Measurements from ENCODE around the gene SLC6A7.
A peak's percentile ranks its signal among the peaks of the same experiment; 100 is the strongest.

Gene SLC6A7

DNA sequence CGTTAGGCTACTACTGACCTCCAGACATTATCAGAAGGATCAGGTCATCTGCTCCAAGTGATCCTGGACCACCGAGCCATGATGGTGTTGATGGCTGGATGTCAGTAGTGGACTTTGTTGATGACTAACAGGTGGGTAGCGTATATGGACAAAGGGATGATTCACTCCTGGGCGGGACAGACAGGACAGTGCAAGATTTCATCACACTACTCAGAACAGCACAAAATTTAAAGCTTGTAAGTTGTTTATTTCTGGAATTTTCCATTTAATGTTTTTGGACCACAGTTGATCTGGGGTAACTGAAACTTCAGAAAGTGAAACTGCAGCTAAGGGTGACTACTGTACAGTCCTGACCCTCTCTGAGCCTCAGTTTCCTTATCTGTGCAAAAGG lies 46.9 kb upstream of the SLC6A7 start:
- H3K4ac ChIP-seq (ENCODE audit: low read depth, low read length): peak overlapping the region; percentile 75
- H3K9ac ChIP-seq (ENCODE audit: low read length): no peak overlapping the region
- peak overlapping the region; percentile 95 for H2BK5ac ChIP-seq (ENCODE audit: low read depth, low read length, poor library complexity)
- peak overlapping the region; percentile 68 for H4K8ac ChIP-seq (ENCODE audit: low read depth, low read length)
- peak overlapping the region; percentile 74 for H2BK12ac ChIP-seq (ENCODE audit: low read length)
- no peak overlapping the region for H2AK5ac ChIP-seq (ENCODE audit: low read length)
- no peak overlapping the region for H4K12ac ChIP-seq (ENCODE audit: low read depth, low read length)
- peaks cover 63% of the 10 kb centered on the region for H3K79me1 ChIP-seq (ENCODE audit: low read length)
- peaks cover 34% of the 10 kb centered on the region for H3K79me2 ChIP-seq (ENCODE audit: control insufficient read depth, insufficient read depth, low read length, poor library complexity)
- H2AFZ ChIP-seq (ENCODE audit: insufficient read depth, low read length, poor library complexity): no peak overlapping the region
- H3K27me3 ChIP-seq (ENCODE audit: insufficient read depth, low read length): no peaks in the 10 kb centered on the region
- WGBS (ENCODE audit: extremely low coverage, insufficient coverage, insufficient read length): no CpG with 5 or more reads among the region's 4 CpGs
- H4K91ac ChIP-seq (ENCODE audit: low read depth, low read length): peak overlapping the region; percentile 98
- H3K27ac ChIP-seq (ENCODE audit: low read depth, low read length): peak overlapping the region; percentile 98
- H3K9me3 ChIP-seq (ENCODE audit: insufficient read depth, low read depth, low read length): no peaks in the 10 kb centered on the region
- H3K36me3 ChIP-seq (ENCODE audit: control insufficient read depth in 1 of 2, insufficient read depth in 2 of 2, low read length in 2 of 2): peaks cover 4 to 6% of the 10 kb centered on the region in 2 experiments
- H3K4me3 ChIP-seq (ENCODE audit: low read depth, low read length): no peak overlapping the region
- peaks cover 51 to 67% of the 10 kb centered on the region in 2 experiments for H3K4me1 ChIP-seq (ENCODE audit: control insufficient read depth in 1 of 2, insufficient read depth in 2 of 2, low read length in 2 of 2)
- peak overlapping the region; percentile 98 for H2BK120ac ChIP-seq (ENCODE audit: insufficient read depth, low read length, poor library complexity)
- H3K23ac ChIP-seq (ENCODE audit: low read length): no peak overlapping the region
- peak; percentile 96 to 97 for DNase-seq
- peak overlapping the region; percentile 74 for H3K14ac ChIP-seq (ENCODE audit: low read length)
- H3K18ac ChIP-seq (ENCODE audit: low read length): peak overlapping the region; percentile 68
- H3K4me2 ChIP-seq (ENCODE audit: low read length): peak overlapping the region; percentile 25

DNA sequence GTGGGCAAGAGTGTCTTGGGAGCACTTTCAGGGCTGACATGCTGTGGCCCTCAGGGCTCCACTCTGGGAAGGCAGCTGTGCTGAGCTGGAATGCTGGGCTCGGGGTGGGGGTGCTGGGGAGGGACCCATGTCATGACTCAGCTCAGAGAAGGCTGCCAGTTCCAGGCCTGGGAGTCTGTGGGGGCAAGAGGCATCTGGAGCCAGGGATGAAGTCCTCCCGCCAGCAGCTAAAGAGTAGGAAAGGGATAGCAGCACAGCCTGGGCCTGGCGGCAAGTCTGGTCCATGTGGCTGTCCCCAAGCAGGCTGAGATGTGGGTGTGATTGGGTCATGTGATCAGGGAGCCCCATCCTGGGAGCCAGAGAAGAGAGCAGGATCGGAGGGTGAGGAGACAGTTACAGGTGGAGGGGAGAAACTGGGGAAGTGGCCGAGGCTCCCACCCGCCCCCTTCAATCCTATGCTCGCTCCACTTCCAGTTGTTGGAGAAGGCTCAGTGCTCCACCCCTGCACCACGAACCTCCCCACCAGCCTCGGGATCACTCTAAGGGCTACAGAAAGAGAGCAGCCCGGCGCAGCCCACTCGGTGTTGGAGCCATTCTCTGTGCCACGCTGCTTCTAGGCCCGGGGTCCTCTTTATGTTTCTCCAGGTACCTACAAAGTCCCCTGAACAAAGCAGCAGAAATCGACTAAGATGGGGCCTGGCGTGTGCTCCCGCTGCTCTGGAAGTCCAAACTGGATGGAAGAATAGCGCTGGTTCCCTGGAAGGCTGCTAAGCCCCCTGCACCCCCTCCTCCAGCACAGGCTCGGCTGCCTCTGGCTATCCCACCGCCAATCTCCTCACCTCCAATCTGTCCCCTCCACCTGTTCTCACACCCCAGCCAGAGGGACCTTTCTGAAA lies 46.3 kb upstream of the SLC6A7 start:
- peak overlapping the region; percentile 25 for H3K4me2 ChIP-seq (ENCODE audit: low read length)
- H3K4me3 ChIP-seq (ENCODE audit: low read depth, low read length): no peak overlapping the region
- DNase-seq: peak; percentile 82 to 88
- no CpG with 5 or more reads among the region's 20 CpGs for WGBS (ENCODE audit: extremely low coverage, insufficient coverage, insufficient read length)
- H3K79me2 ChIP-seq (ENCODE audit: control insufficient read depth, insufficient read depth, low read length, poor library complexity): peaks cover 28% of the 10 kb centered on the region
- peak overlapping the region; percentile 98 for H3K27ac ChIP-seq (ENCODE audit: low read depth, low read length)
- H3K4ac ChIP-seq (ENCODE audit: low read depth, low read length): peak overlapping the region; percentile 89
- peak overlapping the region; percentile 94 for H2AK5ac ChIP-seq (ENCODE audit: low read length)
- peak overlapping the region; percentile 98 for H2BK120ac ChIP-seq (ENCODE audit: insufficient read depth, low read length, poor library complexity)
- peak overlapping the region; percentile 55 for H4K12ac ChIP-seq (ENCODE audit: low read depth, low read length)
- H3K14ac ChIP-seq (ENCODE audit: low read length): peak overlapping the region; percentile 94
- H4K8ac ChIP-seq (ENCODE audit: low read depth, low read length): peak overlapping the region; percentile 95
- peaks cover 44 to 60% of the 10 kb centered on the region in 2 experiments for H3K4me1 ChIP-seq (ENCODE audit: control insufficient read depth in 1 of 2, insufficient read depth in 2 of 2, low read length in 2 of 2)
- peak overlapping the region; percentile 95 for H2BK5ac ChIP-seq (ENCODE audit: low read depth, low read length, poor library complexity)
- H3K23ac ChIP-seq (ENCODE audit: low read length): no peak overlapping the region
- no peaks in the 10 kb centered on the region for H3K9me3 ChIP-seq (ENCODE audit: insufficient read depth, low read depth, low read length)
- H3K36me3 ChIP-seq (ENCODE audit: control insufficient read depth in 1 of 2, insufficient read depth in 2 of 2, low read length in 2 of 2): peaks cover 10% of the 10 kb centered on the region in 2 experiments
- peak overlapping the region; percentile 88 for H3K18ac ChIP-seq (ENCODE audit: low read length)
- no peaks in the 10 kb centered on the region for H3K27me3 ChIP-seq (ENCODE audit: insufficient read depth, low read length)
- peak overlapping the region; percentile 35 for H2AFZ ChIP-seq (ENCODE audit: insufficient read depth, low read length, poor library complexity)
- peaks cover 56% of the 10 kb centered on the region for H3K79me1 ChIP-seq (ENCODE audit: low read length)
- H2BK12ac ChIP-seq (ENCODE audit: low read length): peak overlapping the region; percentile 74
- peak overlapping the region; percentile 19 for H3K9ac ChIP-seq (ENCODE audit: low read length)
- peak overlapping the region; percentile 98 for H4K91ac ChIP-seq (ENCODE audit: low read depth, low read length)

DNA sequence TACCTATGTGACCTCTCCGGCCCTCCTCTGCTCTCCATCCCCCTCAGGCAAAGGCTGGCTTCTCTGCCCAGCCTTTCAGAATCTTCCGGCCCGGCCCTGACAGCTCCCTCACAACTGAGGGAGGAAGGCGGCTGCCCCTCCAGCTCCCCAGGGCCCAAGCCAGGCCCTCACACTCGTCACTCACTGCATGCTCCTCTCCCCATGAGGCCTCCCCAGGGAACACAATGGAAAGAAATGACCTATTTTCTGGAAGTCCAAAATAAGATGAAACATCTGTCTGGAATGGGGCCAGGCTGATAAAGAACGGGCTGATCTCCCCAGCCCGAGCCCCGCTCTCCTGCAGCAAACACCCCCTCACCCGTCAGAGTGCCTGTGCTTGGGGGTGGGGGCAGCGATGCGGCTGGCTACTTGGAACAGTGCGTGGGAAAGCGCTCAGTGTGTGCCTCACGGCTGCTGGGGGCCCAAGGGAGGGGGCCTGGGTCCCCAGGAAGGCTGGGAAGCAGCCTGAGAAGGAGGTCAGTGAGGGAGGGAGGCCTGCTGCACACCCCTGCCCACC lies 45.5 kb upstream of the SLC6A7 start:
- peaks cover 51% of the 10 kb centered on the region for H3K79me1 ChIP-seq (ENCODE audit: low read length)
- peak overlapping the region; percentile 62 for H2BK12ac ChIP-seq (ENCODE audit: low read length)
- H3K79me2 ChIP-seq (ENCODE audit: control insufficient read depth, insufficient read depth, low read length, poor library complexity): peaks cover 28% of the 10 kb centered on the region
- peaks cover 39 to 55% of the 10 kb centered on the region in 2 experiments for H3K4me1 ChIP-seq (ENCODE audit: control insufficient read depth in 1 of 2, insufficient read depth in 2 of 2, low read length in 2 of 2)
- peak overlapping the region; percentile 37 for H2AFZ ChIP-seq (ENCODE audit: insufficient read depth, low read length, poor library complexity)
- H3K4ac ChIP-seq (ENCODE audit: low read depth, low read length): peak overlapping the region; percentile 89
- H3K18ac ChIP-seq (ENCODE audit: low read length): peak overlapping the region; percentile 88
- peak overlapping the region; percentile 95 for H2BK5ac ChIP-seq (ENCODE audit: low read depth, low read length, poor library complexity)
- peak overlapping the region; percentile 94 for H2AK5ac ChIP-seq (ENCODE audit: low read length)
- H3K36me3 ChIP-seq (ENCODE audit: control insufficient read depth in 1 of 2, insufficient read depth in 2 of 2, low read length in 2 of 2): peaks cover 14% of the 10 kb centered on the region in 2 experiments
- H2BK120ac ChIP-seq (ENCODE audit: insufficient read depth, low read length, poor library complexity): peak overlapping the region; percentile 98
- no peaks in the 10 kb centered on the region for H3K27me3 ChIP-seq (ENCODE audit: insufficient read depth, low read length)
- H3K4me2 ChIP-seq (ENCODE audit: low read length): peak overlapping the region; percentile 13
- no peaks in the 10 kb centered on the region for H3K9me3 ChIP-seq (ENCODE audit: insufficient read depth, low read depth, low read length)
- peak overlapping the region; percentile 55 for H4K12ac ChIP-seq (ENCODE audit: low read depth, low read length)
- no CpG with 5 or more reads among the region's 14 CpGs for WGBS (ENCODE audit: extremely low coverage, insufficient coverage, insufficient read length)
- peak overlapping the region; percentile 98 for H3K27ac ChIP-seq (ENCODE audit: low read depth, low read length)
- peak overlapping the region; percentile 94 for H3K14ac ChIP-seq (ENCODE audit: low read length)
- peak overlapping the region; percentile 95 for H4K8ac ChIP-seq (ENCODE audit: low read depth, low read length)
- H3K23ac ChIP-seq (ENCODE audit: low read length): no peak overlapping the region
- no peak overlapping the region for H3K4me3 ChIP-seq (ENCODE audit: low read depth, low read length)
- no peak overlapping the region for H3K9ac ChIP-seq (ENCODE audit: low read length)
- peak overlapping the region; percentile 98 for H4K91ac ChIP-seq (ENCODE audit: low read depth, low read length)
- DNase-seq: peak in 1 of 2 donors; percentile 34

DNA sequence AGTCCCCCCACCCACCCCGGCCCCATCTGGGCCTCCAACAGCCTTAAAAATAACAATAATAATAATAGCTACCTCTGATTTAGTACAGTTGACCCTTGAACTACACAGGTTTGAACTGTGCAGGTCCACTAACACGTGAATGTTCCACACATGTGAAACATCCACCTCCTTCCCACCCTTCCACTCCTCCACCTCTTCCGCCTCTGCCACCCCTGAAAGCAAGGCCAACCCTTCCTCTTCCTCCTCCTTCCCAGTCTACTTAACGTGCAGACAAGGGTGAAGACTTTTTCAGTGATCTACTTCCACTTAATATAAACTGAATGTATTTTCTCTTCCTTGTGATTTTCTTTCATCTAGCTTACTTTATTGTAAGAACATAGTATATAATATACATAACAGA lies 45.0 kb upstream of the SLC6A7 start:
- Histone ChIP-seq H3K79me1 (ENCODE audit: low read length) (peaks cover 48% of the 10 kb centered on the region), H3K4me3 (ENCODE audit: low read depth, low read length) (no peak overlapping the region), H3K27ac (ENCODE audit: low read depth, low read length) (peak overlapping the region; percentile 98), H3K23ac (ENCODE audit: low read length) (no peak overlapping the region), H4K91ac (ENCODE audit: low read depth, low read length) (peak overlapping the region; percentile 98), H2AFZ (ENCODE audit: insufficient read depth, low read length, poor library complexity) (no peak overlapping the region), H3K9ac (ENCODE audit: low read length) (no peak overlapping the region), H4K12ac (ENCODE audit: low read depth, low read length) (no peak overlapping the region), H2BK5ac (ENCODE audit: low read depth, low read length, poor library complexity) (peak overlapping the region; percentile 92), H3K4me1 (ENCODE audit: control insufficient read depth in 1 of 2, insufficient read depth in 2 of 2, low read length in 2 of 2) (peaks cover 36 to 51% of the 10 kb centered on the region in 2 experiments), H3K27me3 (ENCODE audit: insufficient read depth, low read length) (no peaks in the 10 kb centered on the region), H3K9me3 (ENCODE audit: insufficient read depth, low read depth, low read length) (no peaks in the 10 kb centered on the region), H3K79me2 (ENCODE audit: control insufficient read depth, insufficient read depth, low read length, poor library complexity) (peaks cover 27% of the 10 kb centered on the region), H4K8ac (ENCODE audit: low read depth, low read length) (peak overlapping the region; percentile 80), H3K4ac (ENCODE audit: low read depth, low read length) (peak overlapping the region; percentile 40), H2BK12ac (ENCODE audit: low read length) (peak overlapping the region; percentile 91), H3K14ac (ENCODE audit: low read length) (peak overlapping the region; percentile 89), H3K36me3 (ENCODE audit: control insufficient read depth in 1 of 2, insufficient read depth in 2 of 2, low read length in 2 of 2) (peaks cover 16 to 17% of the 10 kb centered on the region in 2 experiments), H2AK5ac (ENCODE audit: low read length) (peak overlapping the region; percentile 91), H2BK120ac (ENCODE audit: insufficient read depth, low read length, poor library complexity) (peak overlapping the region; percentile 98), H3K18ac (ENCODE audit: low read length) (peak overlapping the region; percentile 93), H3K4me2 (ENCODE audit: low read length) (no peak overlapping the region)
- no CpG with 5 or more reads among the region's 4 CpGs for WGBS (ENCODE audit: extremely low coverage, insufficient coverage, insufficient read length)
- no peak for DNase-seq

Measured in trophoblast cell (in vitro differentiated cells and primary cell).